ENCODE results near the gene NPFF. TPM values are rescaled to one million over a fixed set of nuclear protein-coding genes. Genes with fewer than 3 reads are reported as not detected.
A peak's percentile ranks its signal among the peaks of the same experiment; 100 is the strongest.
"Not testable (repeated sequence)": the region's sequence is repeated elsewhere in the genome, so short reads cannot be mapped to it uniquely, and the experiment has no call there.

The NPFF gene
- polyA plus RNA-seq, 3 donors = 0.70 to 1.1 (median 0.93) TPM

- no peak for DNase-seq
These were observed 10.6 kb downstream of the NPFF start for GRCh38 chr12:53496752-53497032.

GRCh38 chr12:53495903-53496751 lies 11.2 kb downstream of the NPFF start:
- DNase-seq = no peak

- DNase-seq = no peak
These were observed 13.5 kb downstream of the NPFF start for GRCh38 chr12:53493610-53494391.

GRCh38 chr12:53492830-53493609 lies 14.3 kb downstream of the NPFF start:
- peak; percentile 97 for DNase-seq

GRCh38 chr12:53492188-53492587 lies 15.1 kb downstream of the NPFF start:
- no peak for DNase-seq

DNA sequence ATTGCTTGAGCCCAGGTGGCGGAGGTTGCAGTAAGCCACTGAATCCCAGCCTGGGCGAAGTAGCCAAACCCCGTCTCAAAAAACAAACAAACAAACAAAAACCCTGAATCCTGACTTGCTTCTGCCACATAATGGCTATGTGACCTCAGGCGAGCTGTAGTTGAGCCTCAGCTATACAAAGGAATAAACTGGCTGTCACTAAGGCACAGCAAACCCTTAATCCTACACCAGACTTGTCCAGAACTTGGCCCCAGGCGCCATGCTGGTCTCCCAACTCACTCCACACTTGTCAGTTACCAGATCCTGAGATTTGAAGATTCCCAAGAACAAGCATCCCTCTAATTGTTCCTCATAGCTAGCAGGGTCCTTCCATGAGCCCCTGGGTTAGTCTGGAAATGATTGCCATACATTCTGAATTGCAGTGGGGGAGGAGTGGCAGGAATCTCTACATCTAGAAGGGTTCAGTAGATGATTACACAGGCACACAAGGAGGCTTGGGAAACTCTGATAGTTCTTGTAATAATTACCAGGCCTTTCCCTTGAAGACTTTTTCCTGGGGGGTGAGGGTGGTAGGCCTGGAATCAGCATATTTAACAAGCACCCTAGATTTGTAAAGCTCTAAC lies 17.9 kb downstream of the NPFF start:
- no peak for DNase-seq

DNA sequence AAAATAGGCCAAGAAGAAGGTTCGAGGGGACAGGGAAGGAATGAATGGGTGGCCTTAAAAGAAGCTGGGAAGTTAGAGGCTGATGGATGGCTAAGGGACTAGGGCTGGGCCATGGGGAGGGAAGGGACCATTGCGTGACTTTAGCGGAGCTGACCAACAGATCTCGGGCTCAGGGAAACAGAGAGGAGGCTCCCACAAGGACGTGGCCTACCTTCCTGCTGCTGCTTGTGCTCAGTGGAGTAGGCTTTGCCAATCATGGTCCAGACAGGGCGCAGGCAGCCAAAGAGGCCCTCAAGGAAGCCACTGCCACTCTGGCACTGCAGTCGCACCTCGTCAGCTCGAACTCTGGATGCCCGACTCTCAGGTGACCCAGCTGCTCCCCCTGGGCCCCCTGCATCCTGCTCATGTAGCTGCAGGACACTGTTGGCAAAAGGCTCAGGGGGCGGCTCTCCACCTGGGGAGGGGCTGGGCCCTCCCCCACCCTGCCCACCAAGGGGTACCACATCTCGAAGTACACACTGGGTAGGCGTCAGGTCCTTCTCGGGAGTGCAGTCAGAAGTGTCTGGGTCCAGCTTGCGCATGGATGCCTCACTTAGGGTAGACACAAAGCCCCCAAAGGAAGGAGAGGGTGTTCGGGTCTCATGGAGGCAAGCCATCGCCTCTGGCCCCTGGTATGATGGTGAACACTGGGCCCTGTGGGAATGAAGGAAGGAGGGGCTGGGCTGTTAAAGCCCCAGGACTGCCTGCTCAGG lies 20.4 kb downstream of the NPFF start:
- no peak for DNase-seq

DNA sequence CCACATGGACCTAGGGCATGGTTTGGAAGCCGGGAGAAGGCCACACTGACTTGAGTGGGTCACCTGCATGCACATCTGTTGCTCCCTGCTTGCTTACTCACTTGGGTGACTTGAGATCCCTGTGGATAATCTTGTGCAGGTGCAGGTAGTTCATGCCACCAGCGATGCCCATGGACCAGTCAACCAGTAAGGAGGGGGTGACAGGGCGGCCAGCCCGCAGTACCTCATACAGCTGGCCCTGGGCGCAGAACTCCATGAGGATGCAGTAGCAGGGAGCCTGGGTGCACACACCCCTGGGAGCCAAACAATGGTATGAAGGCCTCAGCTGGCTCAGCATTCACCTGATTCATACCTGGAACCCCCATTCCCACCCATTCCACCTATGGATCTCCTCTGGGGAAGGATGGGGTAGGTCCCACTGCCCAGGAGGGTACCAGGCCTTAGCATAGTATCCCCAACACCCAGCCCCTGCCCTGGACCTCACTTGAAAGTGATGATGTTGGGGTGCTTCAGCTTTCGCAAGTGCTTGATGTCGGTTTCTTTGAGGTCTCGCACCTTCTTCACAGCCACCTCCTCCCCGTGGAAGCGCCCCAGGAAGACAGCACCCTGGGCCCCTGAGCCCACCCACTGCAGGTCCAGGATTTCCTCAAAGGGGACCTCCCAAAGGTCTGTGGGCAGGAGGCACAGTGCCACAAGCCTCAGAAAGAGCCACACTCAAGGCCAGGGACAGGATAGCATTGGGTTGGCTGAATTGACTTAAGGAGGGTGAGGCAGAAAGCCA lies 21.1 kb downstream of the NPFF start:
- DNase-seq = no peak

GRCh38 chr12:53484686-53485575 lies 22.4 kb downstream of the NPFF start:
- no peak for DNase-seq

GRCh38 chr12:53483979-53484377 lies 23.3 kb downstream of the NPFF start:
- no peak for DNase-seq

DNA sequence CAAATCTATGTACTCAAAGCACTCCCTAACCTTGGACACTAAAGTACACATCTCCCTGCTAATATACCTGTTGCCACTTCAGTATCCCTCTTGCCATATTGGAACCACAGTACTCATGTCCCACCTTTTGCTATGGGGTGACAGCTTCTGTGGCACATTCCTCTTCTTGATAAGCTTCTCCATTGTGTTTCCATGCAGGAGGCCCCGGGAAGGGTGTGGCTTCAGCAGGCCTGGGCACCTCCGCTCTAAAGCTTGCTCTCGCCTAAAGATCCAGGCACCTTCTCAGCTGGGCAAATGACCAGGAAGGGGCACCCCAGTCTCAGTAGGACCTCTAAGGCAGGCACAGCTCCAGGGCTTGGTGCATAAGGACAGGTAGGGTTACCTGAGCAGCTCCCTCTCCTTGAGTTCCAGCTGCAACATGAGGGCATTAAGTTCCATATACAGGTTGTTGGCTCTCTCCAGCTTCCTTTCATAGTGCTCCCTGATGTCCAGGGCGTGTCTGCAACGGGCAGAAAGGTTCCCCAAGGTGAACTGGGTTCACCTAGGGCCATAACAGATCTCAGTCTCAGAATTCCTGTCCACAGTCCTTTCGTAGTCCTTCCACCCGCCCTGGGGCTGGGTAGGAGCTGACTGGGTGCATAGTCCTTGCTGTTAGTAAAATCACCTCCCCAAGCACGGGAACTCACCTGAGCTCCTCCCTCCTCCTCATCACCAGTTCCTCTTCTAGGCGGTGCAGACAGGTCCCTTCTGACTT lies 23.9 kb downstream of the NPFF start:
- DNase-seq = no peak

- DNase-seq = no peak
These were observed 24.6 kb downstream of the NPFF start for GRCh38 chr12:53482626-53483168.

GRCh38 chr12:53481939-53482586 lies 25.2 kb downstream of the NPFF start:
- DNase-seq = no peak

GRCh38 chr12:53481458-53481857 lies 25.8 kb downstream of the NPFF start:
- not testable (repeated sequence) for DNase-seq

GRCh38 chr12:53480491-53481442 lies 26.5 kb downstream of the NPFF start:
- DNase-seq = no peak

DNA sequence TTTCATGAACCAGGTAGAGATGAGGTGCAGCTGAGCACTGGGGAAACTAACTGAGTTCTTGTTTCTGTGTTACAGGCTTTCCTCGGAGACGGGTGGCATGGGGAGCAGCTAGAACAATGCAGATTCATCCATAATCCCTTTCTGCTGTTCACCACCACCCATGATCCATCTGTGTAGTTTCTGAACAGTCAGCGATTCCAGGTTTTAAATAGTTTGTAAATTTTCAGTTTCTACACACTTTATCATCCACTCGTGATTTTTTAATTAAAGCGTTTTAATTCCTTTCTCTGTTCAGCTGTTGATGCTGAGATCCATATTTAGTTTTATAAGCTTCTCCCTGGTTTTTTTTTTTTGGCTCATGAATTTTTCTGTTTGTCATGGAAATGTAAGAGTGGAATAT lies 28.0 kb downstream of the NPFF start:
- DNase-seq = no peak

- DNase-seq = no peak
These were observed 28.4 kb downstream of the NPFF start for GRCh38 chr12:53478865-53479264.
